H9 (cell line): Measurements from ENCODE around the gene PLD1. TPM values are rescaled to one million over a fixed set of nuclear protein-coding genes. Genes with fewer than 3 reads are reported as not detected.

Source experiments
- DNase-seq: peaks from one replicate; pipeline ENCODE4 v3.0.0-alpha.2; 2017
- H2AFZ ChIP-seq: one replicate; pipeline ENCODE4 v1.6.1; 2013; ENCODE audit warnings: mild to moderate bottlenecking, low read length, control low read depth, moderate library complexity
- H2AK5ac ChIP-seq: 2 replicates; pipeline ENCODE4 v1.6.1; 2013; ENCODE audit warnings: low read length, control low read depth, mixed read lengths; ENCODE audit not compliant: insufficient read length
- H2BK120ac ChIP-seq: one replicate; pipeline ENCODE4 v1.6.1; 2013; ENCODE audit warnings: low read depth, mild to moderate bottlenecking, low read length, control low read depth, inconsistent platforms; ENCODE audit not compliant: poor library complexity, severe bottlenecking
- H2BK12ac ChIP-seq: 2 replicates; pipeline ENCODE4 v1.6.1; 2013; ENCODE audit warnings: low read length, control low read depth, mixed read lengths, low read depth; ENCODE audit not compliant: insufficient read length
- H2BK15ac ChIP-seq: 2 replicates; pipeline ENCODE4 v1.6.1; 2013; ENCODE audit warnings: low read depth, low read length, control low read depth
- H2BK20ac ChIP-seq: one replicate; pipeline ENCODE4 v1.6.1; 2013; ENCODE audit warnings: low read depth, mild to moderate bottlenecking, low read length, control low read depth, inconsistent platforms; ENCODE audit not compliant: poor library complexity, severe bottlenecking
- H2BK5ac ChIP-seq: 2 replicates; pipeline ENCODE4 v1.6.1; 2013; ENCODE audit warnings: low read length, control low read depth, mixed read lengths; ENCODE audit not compliant: insufficient read length
- H3K14ac ChIP-seq: 2 replicates; pipeline ENCODE4 v1.6.1; 2013; ENCODE audit warnings: low read length, control low read depth; ENCODE audit not compliant: insufficient read depth
- H3K18ac ChIP-seq: 2 replicates; pipeline ENCODE4 v1.6.1; 2013; ENCODE audit warnings: low read depth, mild to moderate bottlenecking, mixed read lengths, low read length, control low read depth; ENCODE audit not compliant: insufficient read length
- H3K23ac ChIP-seq: 2 replicates; pipeline ENCODE4 v1.6.1; 2013; ENCODE audit warnings: low read length, control low read depth, mixed read lengths, low read depth; ENCODE audit not compliant: insufficient read length
- H3K23me2 ChIP-seq: 2 replicates; pipeline ENCODE4 v1.6.1; 2013; ENCODE audit warnings: low read depth, mild to moderate bottlenecking, mixed read lengths, low read length, control low read depth; ENCODE audit not compliant: insufficient read length, poor library complexity, severe bottlenecking
- H3K27ac ChIP-seq: 2 replicates; pipeline ENCODE4 v1.5.1; 2013; ENCODE audit warnings: low read length, control low read depth, mixed read lengths, low read depth; ENCODE audit not compliant: insufficient read length
- H3K27me3 ChIP-seq: 2 replicates; pipeline ENCODE4 v1.6.1; 2013; ENCODE audit warnings: low read length, control low read depth, inconsistent platforms; ENCODE audit not compliant: insufficient read depth
- H3K4ac ChIP-seq: 2 replicates; pipeline ENCODE4 v1.6.1; 2013; ENCODE audit warnings: low read depth, mild to moderate bottlenecking, control low read depth, inconsistent platforms, low read length, moderate library complexity
- H3K4me1 ChIP-seq: 2 replicates; pipeline ENCODE4 v1.6.1; 2013; ENCODE audit warnings: low read length, control low read depth, inconsistent platforms; ENCODE audit not compliant: insufficient read depth
- H3K4me2 ChIP-seq: 2 replicates; pipeline ENCODE4 v1.6.1; 2013; ENCODE audit warnings: low read length, control low read depth, mixed read lengths; ENCODE audit not compliant: insufficient read length, insufficient read depth
- H3K56ac ChIP-seq: 2 replicates; pipeline ENCODE4 v1.6.1; 2013; ENCODE audit warnings: low read depth, mild to moderate bottlenecking, mixed read lengths, low read length, control low read depth; ENCODE audit not compliant: insufficient read length
- H3K79me1 ChIP-seq: 2 replicates; pipeline ENCODE4 v1.6.1; 2013; ENCODE audit warnings: low read depth, mild to moderate bottlenecking, moderate library complexity, low read length, control low read depth, inconsistent platforms; ENCODE audit not compliant: insufficient read depth, poor library complexity, severe bottlenecking
- H3K79me2 ChIP-seq: 2 replicates; pipeline ENCODE4 v1.6.1; 2013; ENCODE audit warnings: low read length, control low read depth, inconsistent platforms; ENCODE audit not compliant: insufficient read depth
- H3K9ac ChIP-seq: 2 replicates; pipeline ENCODE4 v1.6.1; 2013; ENCODE audit warnings: low read length, control low read depth, mixed read lengths; ENCODE audit not compliant: insufficient read length; ENCODE audit errors: extremely low read depth
- H3K9me3 ChIP-seq: one replicate; pipeline ENCODE4 v1.6.1; 2013; ENCODE audit warnings: low read depth, low read length, inconsistent platforms; ENCODE audit not compliant: control insufficient read depth
- H3T11ph ChIP-seq: one replicate; pipeline ENCODE4 v1.6.1; 2013; ENCODE audit warnings: mild to moderate bottlenecking, low read length, control low read depth, inconsistent platforms
- H4K20me1 ChIP-seq: one replicate; pipeline ENCODE4 v1.6.1; 2013; ENCODE audit not compliant: control insufficient read depth, insufficient read length, insufficient read depth
- H4K5ac ChIP-seq: 2 replicates; pipeline ENCODE4 v1.6.1; 2013; ENCODE audit warnings: low read depth, mild to moderate bottlenecking, mixed read lengths, low read length, control low read depth; ENCODE audit not compliant: insufficient read length
- H4K8ac ChIP-seq: replicated peaks from 2 replicates; pipeline ENCODE4 v1.6.1; 2013; ENCODE audit warnings: low read length, control low read depth, mixed read lengths, low read depth; ENCODE audit not compliant: insufficient read length
- H4K91ac ChIP-seq: 2 replicates; pipeline ENCODE4 v1.6.1; 2013; ENCODE audit warnings: low read depth, mild to moderate bottlenecking, moderate library complexity, mixed read lengths, low read length, control low read depth; ENCODE audit not compliant: insufficient read length
- H3K27ac Mint-ChIP-seq, 3 experiments: 2 replicates in 2 of 3; 3 replicates in 1 of 3; pipeline ENCODE4 v1.8.0; 2020 to 2021; ENCODE audit warnings: mixed read lengths in 3 of 3, mild to moderate bottlenecking in 1 of 3, moderate library complexity in 1 of 3
- H3K27me3 Mint-ChIP-seq: 2 replicates; pipeline ENCODE4 v1.8.0; 2021; ENCODE audit warnings: low read depth, mild to moderate bottlenecking, moderate library complexity, mixed read lengths
- H3K36me3 Mint-ChIP-seq, 3 experiments: 2 replicates in 2 of 3; 3 replicates in 1 of 3; pipeline ENCODE4 v1.8.0; 2020 to 2021; ENCODE audit warnings: low read depth in 3 of 3, mixed read lengths in 3 of 3; ENCODE audit not compliant: insufficient read depth in 1 of 3
- H3K4me1 Mint-ChIP-seq, 2 experiments: 2 replicates each; pipeline ENCODE4 v1.8.0; 2020; ENCODE audit warnings: mixed read lengths in 2 of 2
- H3K4me3 Mint-ChIP-seq, 2 experiments: 2 replicates in 1 of 2; 3 replicates in 1 of 2; pipeline ENCODE4 v1.8.0; 2020 to 2021; ENCODE audit warnings: mild to moderate bottlenecking in 2 of 2, mixed read lengths in 2 of 2, moderate library complexity in 1 of 2
- H3K9me3 Mint-ChIP-seq, 2 experiments: 2 replicates in 1 of 2; 3 replicates in 1 of 2; pipeline ENCODE4 v1.8.0; 2020; ENCODE audit warnings: mild to moderate bottlenecking in 2 of 2, mixed read lengths in 2 of 2, moderate library complexity in 1 of 2
- WGBS: extraction: QIAGEN DNeasy Blood & Tissue Kit; methylation state at CpG from one replicate; pipeline ENCODE4 v1.1.7; 2013; ENCODE audit warnings: missing lambda C conversion rate, low lambda C conversion rate, mixed read lengths; ENCODE audit not compliant: insufficient read length; ENCODE audit errors: extremely low coverage; 5-methylcytosine and 5-hydroxymethylcytosine counted together
- total RNA-seq: library from RNA; stranded (reverse); gene quantifications from 2 replicates; pipeline ENCODE4 v1.2.1, GENCODE V29; 2021
- TF ChIP-seq, protein P1 (sequence below): fragments of 200-600 bp; sonication (generic); conservative IDR thresholded peaks from 3 replicates; pipeline ENCODE4 v1.8.0; 2021; ENCODE audit warnings: antibody characterized with exemption, mild to moderate bottlenecking

Gene PLD1
- total RNA-seq, 1 experiment from 2014 or later, result 1.8 TPM

DNA sequence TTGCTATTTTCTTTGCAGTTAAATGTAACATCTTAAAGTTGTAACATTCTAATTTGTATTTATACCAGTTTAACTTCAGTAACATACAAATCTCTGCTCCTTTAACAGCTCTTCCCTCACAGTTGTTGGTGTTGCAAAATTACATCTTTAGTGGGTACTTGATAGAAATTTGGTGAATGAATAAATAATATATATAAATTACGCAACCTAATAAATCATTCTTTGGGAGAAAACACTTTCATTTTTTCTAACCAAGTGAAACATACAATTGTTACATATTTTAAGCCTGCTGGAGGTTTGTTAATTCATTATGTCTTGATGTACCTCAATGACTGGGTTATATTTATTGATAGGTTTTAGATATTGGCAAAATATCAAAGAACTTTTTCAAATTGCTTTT, 118.8 kb downstream of the PLD1 start:
- Histone ChIP-seq H2AK5ac (no peak overlapping the region), H3K27ac (no peak overlapping the region), H3K4me1 (no peaks in the 10 kb centered on the region), H2AFZ (no peak overlapping the region), H3K14ac (no peak overlapping the region), H3K79me2 (no peaks in the 10 kb centered on the region), H3K23me2 (no peaks in the 10 kb centered on the region), H2BK15ac (no peak overlapping the region), H2BK12ac (no peak overlapping the region), H4K91ac (no peak overlapping the region), H3K18ac (no peak overlapping the region), H3K23ac (no peak overlapping the region), H4K20me1 (no peaks in the 10 kb centered on the region), H3K9ac (no peak overlapping the region), H4K5ac (no peak overlapping the region), H3K56ac (no peak overlapping the region), H3K79me1 (no peaks in the 10 kb centered on the region), H2BK5ac (no peak overlapping the region), H3K4me2 (no peak overlapping the region), H2BK20ac (no peak overlapping the region), H3K9me3 (no peaks in the 10 kb centered on the region), H2BK120ac (no peak overlapping the region), H3T11ph (no peak overlapping the region), H4K8ac (no peak overlapping the region), H3K4ac (no peak overlapping the region), H3K27me3 (no peaks in the 10 kb centered on the region)
- Mint-ChIP-seq H3K4me1 (no peaks in the 10 kb centered on the region), H3K9me3 (no peaks in the 10 kb centered on the region), H3K36me3 (no peaks in the 10 kb centered on the region), H3K27ac (no peak overlapping the region), H3K4me3 (no peak overlapping the region), H3K27me3 (no peaks in the 10 kb centered on the region)
- no CpG with 5 or more reads among the region's 1 CpG for WGBS
- TF ChIP-seq, protein P1, sequence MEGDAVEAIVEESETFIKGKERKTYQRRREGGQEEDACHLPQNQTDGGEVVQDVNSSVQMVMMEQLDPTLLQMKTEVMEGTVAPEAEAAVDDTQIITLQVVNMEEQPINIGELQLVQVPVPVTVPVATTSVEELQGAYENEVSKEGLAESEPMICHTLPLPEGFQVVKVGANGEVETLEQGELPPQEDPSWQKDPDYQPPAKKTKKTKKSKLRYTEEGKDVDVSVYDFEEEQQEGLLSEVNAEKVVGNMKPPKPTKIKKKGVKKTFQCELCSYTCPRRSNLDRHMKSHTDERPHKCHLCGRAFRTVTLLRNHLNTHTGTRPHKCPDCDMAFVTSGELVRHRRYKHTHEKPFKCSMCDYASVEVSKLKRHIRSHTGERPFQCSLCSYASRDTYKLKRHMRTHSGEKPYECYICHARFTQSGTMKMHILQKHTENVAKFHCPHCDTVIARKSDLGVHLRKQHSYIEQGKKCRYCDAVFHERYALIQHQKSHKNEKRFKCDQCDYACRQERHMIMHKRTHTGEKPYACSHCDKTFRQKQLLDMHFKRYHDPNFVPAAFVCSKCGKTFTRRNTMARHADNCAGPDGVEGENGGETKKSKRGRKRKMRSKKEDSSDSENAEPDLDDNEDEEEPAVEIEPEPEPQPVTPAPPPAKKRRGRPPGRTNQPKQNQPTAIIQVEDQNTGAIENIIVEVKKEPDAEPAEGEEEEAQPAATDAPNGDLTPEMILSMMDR, result no peak
- DNase-seq, result no peak
